Measurements from ENCODE around the gene EEF1A2.
"Not testable (repeated sequence)": the region's sequence is repeated elsewhere in the genome, so short reads cannot be mapped to it uniquely, and the experiment has no call there.

Gene EEF1A2

GRCh38 chr20:63487116-63487764, 11.6 kb downstream of the EEF1A2 start:
- no peak for DNase-seq (ENCODE audit: low read depth in 2 of 2)

DNA sequence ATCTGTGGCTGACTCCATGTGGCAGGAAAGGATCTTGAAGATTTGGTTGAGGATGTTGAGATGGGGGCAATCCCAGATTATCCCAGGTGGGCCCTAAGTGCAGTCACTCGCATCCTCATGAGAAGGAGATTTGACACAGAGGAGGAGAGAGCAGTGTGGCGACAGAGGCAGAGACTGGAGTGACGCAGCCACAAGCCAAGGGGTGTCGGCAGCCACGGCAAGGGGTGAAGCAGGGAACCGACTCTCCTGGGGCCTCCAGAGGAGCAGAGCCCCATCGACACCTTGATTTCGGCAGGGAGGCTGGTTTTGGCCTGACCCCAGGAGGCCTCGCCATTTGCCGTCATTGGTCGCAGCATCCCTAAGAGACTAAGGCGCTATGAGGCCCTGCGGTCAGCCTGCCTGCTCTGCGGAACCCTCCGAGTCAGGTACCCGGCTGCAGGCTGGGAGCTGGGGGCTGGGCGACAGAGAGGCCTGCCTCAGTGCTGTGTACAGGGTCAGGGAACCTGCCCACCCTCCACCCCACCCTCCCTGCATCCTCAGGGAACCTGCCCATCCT, 12.5 kb downstream of the EEF1A2 start:
- DNase-seq (ENCODE audit: low read depth in 2 of 2) = no peak

DNA sequence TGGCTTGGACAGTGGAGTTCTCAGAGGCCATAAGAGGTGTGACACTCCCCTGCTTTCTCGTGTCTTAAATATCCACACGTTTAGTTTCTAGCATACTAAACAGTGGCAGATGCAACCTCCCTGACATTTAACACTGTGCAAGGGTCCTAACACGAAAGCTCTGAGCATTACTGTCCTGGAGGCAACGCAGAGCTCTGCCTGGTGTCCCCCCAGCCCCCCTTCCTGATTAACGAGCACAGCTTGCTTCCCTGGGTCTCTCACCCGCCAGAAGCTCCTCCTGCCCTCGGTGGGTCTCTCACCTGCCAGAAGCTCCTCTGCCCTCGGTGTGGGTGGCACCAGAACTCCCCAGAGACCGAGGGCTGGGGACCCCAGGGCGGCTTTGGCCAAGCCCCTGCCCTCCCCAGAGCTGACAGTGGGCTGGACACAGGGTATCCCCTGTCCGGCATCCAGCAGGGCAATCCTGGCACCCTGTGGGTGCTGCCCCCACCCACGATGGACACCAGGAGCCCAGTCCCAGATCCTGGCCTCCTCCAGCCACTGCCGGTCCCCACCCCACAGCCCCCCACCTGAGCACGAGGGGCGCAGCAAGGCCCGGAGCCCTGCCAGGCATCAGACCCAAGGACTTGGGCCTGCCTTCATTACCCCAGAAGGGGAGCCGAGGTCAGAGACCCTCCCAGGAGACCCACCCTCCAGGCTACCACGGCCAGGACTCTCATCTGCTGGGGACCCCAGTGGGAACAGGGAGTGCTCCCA, 14.1 kb downstream of the EEF1A2 start:
- DNase-seq (ENCODE audit: low read depth in 2 of 2) = no peak

- no peak for DNase-seq (ENCODE audit: low read depth in 2 of 2)
These were observed 14.6 kb downstream of the EEF1A2 start for GRCh38 chr20:63484236-63484635.

GRCh38 chr20:63483834-63484233, 15.0 kb downstream of the EEF1A2 start:
- DNase-seq (ENCODE audit: low read depth in 2 of 2) = no peak

- no peak for DNase-seq (ENCODE audit: low read depth in 2 of 2)
These were observed 16.8 kb downstream of the EEF1A2 start for GRCh38 chr20:63482021-63482587.

- DNase-seq (ENCODE audit: low read depth in 2 of 2) = no peak
These were observed 17.4 kb downstream of the EEF1A2 start for GRCh38 chr20:63481503-63481902.

GRCh38 chr20:63479695-63480419, 19.0 kb downstream of the EEF1A2 start:
- DNase-seq (ENCODE audit: low read depth in 2 of 2) = not testable (repeated sequence)

- DNase-seq (ENCODE audit: low read depth in 2 of 2) = no peak
These were observed 20.3 kb downstream of the EEF1A2 start for GRCh38 chr20:63478346-63479302.

DNA sequence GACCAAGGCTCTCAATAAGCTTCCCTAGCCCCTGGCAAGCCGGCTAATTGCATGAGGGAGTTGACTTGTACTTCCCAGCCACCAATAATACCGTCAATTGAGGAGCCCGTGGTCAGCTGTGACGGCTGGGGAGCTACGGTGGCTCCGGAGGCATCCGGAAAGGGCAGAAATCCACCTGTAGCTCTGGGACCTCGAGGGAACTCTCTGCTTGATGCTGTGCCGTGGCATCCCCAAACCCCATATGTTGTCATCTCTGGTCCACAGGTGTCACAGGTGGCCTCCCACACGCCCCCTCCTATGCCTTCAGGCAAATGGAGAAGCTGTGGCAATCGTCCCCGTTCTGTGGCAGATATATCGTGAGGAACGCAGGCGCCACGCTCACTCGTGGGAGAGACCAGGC, 20.9 kb downstream of the EEF1A2 start:
- no peak for DNase-seq (ENCODE audit: low read depth in 2 of 2)

- DNase-seq (ENCODE audit: low read depth in 2 of 2) = no peak
These were observed 21.7 kb downstream of the EEF1A2 start for GRCh38 chr20:63477061-63477616.

DNA sequence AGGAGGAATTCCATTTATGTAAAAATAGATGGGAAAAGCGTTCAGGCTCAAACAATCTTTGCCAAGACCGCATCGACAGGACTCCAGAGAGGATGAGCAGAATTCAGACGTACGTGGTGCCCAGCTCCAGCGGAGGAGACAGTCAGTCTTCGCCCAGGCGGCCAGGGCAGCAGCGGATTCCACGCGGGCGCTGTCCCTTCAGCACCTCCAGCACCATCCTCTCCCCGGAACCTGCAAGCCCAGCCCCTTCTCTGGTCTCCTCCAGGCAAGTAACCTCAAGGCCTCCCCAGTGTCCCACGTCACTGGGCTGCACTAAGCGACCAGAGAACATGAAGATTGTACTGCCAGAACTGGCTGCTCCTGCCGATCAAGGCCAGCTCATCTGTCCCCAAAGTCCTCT, 23.7 kb downstream of the EEF1A2 start:
- DNase-seq (ENCODE audit: low read depth in 2 of 2) = no peak

- DNase-seq (ENCODE audit: low read depth in 2 of 2) = no peak
These were observed 25.1 kb downstream of the EEF1A2 start for GRCh38 chr20:63473555-63474449.

DNA sequence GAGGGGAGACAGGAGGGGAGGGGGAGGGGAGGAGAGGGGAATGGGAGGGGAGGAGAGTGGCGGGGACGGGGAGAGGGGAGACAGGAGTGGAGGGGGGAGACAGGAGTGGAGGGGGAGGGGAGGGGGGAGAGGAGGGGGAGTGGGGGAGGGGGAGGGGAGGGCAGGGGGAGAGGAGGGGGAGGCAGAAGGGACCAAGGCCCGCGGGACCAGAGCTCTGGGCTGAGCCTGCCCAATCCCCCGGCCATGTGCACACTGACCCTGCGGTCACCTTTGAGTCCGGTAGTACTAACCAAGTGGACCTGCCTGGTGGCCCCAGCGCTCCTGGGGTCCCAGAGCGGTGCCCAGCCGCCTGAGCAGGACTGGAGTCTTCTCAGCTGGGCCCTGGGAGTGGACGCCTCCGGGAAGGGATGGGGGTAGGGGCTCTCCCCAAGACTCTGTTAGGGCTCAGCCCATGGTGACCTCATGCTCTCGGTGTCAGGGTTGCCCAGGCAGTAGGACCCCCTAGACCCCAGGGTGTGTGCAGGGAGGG, 26.0 kb downstream of the EEF1A2 start:
- no peak for DNase-seq (ENCODE audit: low read depth in 2 of 2)

DNA sequence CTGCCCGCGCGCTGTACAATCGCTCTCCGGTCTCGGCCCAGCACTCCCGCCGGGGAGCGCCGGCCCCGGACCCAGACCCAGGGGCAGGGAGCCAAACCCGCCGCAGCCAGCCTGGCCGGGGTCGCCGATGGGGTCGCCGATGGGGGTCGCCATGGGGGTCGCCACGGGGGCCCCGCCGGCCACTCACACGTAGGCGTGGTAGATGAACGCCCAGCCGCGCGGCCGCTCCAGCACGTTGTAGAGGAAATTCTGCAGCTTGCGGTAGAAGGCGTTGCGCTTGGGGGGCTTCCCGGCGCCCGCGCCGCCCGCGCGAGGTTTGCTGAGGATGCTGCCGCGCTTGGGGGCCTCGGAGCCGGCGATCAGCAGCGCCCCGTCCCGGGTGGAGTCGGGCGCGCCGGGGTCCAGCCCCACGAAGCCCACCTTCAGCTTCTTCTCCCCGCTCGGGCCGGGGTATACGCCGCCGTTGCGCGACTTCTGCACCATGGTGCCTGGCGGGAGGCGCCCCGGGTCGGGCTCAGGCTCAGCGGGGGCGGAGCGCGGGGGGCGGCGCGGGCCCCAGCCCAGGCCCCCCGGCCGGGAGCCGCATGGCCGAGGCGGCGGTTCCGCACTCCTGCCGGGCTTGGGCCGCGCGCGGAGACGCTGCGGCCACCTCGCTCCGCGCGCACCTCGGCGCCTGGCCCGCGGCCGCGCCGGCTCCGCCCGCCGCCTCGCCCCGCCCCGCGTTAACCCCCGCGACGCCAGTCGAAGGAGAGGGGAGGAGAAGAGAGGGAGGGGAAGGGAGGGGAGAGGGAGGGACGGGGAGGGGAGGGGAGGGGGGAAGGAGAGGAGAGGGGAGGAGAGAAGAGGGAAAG, 26.7 kb downstream of the EEF1A2 start, which contains the start of gene KCNQ2:
Gene KCNQ2, minus strand, starts transcription at position 675 of the 851 bp plus-strand sequence. Its CDS starts 192 bp downstream, at position 483.
- no peak for DNase-seq (ENCODE audit: low read depth in 2 of 2)

DNA sequence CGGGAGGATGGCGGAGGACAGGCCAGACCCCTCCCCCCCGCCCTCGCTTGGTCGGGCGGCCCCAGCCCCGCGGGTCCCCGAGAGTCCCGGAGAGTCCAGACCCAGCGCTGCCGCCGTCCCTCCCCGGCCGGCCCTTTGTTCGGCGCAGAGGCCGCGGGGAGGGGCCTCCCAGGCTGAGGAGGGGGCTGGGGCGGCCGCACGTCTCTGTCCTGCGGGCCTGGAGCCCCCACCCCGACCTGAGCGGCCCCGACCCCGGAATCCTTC, 27.2 kb downstream of the EEF1A2 start:
- no peak for DNase-seq (ENCODE audit: low read depth in 2 of 2)

DNA sequence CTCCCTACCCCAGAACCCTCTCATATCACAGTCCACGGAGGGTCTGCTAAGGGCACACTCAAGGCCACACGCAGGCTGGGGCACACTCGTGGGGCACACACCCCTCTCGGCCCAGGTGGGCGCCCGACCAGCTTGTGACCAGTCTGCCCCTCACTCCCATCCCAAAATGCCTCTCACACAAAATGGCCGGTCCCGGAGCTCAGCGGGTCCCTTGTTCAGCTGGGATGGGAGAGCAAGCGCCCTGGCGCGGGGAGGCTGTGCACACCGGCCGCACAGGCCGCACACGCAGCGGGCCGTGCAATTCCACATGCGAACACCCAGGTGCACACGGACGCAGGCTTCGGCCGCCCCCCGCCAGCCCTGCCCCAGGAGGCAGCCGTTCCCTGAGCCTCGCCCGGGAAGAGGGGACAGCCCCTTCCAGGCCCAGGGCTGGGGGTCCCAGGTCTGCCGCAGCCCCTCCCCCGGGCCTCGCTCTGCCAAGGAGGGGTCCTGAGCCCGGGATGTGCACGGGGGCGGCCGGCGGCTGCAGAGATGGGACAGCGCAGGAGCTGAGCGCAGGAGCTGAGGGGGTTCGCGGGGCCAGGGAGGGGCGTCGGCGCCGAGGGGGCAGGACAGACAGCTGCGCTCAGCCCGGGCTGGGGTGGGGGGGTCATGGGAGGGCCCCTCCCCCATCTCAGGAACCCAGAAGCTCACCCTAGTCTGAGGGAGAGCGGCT, 27.7 kb downstream of the EEF1A2 start:
- no peak for DNase-seq (ENCODE audit: low read depth in 2 of 2)

- no peak for DNase-seq (ENCODE audit: low read depth in 2 of 2)
These were observed 28.5 kb downstream of the EEF1A2 start for GRCh38 chr20:63470410-63470809.

Data from stimulated activated CD8-positive, alpha-beta memory T cell treated with anti-CD3 and anti-CD28 coated beads, Interleukin-15, amount 100 ng/mL, for 48 hours (primary cell).